ENCODE measurements around the gene KANSL1. TPM values are rescaled to one million over a fixed set of nuclear protein-coding genes. Genes with fewer than 3 reads are reported as not detected.

Gene KANSL1
- polyA plus RNA-seq, 3 donors, result 75.6 to 99.4 (median 78.2) TPM

- no peak for DNase-seq
Observed at GRCh38 chr17:45983614-45984310, 209.5 kb downstream of the KANSL1 start.

- no peak for DNase-seq
Observed at GRCh38 chr17:45982791-45983613, 210.2 kb downstream of the KANSL1 start.

GRCh38 chr17:45981306-45981705, 211.9 kb downstream of the KANSL1 start:
- DNase-seq, result no peak

GRCh38 chr17:45980855-45981254, 212.4 kb downstream of the KANSL1 start:
- no peak for DNase-seq

Other genes starting within 250 kb of the KANSL1 start
- not detected for gene STH, start 194.2 kb downstream of the KANSL1 start, polyA plus RNA-seq (ENCODE audit: insufficient read length in 3 of 3)
- gene LRRC37A, start 101.7 kb upstream of the KANSL1 start, polyA plus RNA-seq (ENCODE audit: insufficient read length in 3 of 3), result 1 to 10 TPM; 4.4 to 8.2 (median 6.4) TPM
- 10 to 100 TPM in 2 of 3 donors, 1 to 10 TPM in 1; 9.9 to 19.3 (median 17.9) TPM for gene ARL17B, start 168.3 kb upstream of the KANSL1 start, polyA plus RNA-seq (ENCODE audit: insufficient read length in 3 of 3)